Heart left ventricle (tissue), 13 donors: ENCODE results near the gene MUC2.

Experiments
- CTCF ChIP-seq, 12 donors: fragments of 200-600 bp; sonication (generic) in 4 of 12; IDR thresholded peaks; one replicate each; pipeline versions ENCODE4 v1.5.0 to v1.8.0; 2018 to 2022; ENCODE audit warnings: antibody characterized with exemption in 12 of 12, mild to moderate bottlenecking in 5 of 12
- POLR2A ChIP-seq, 2 donors: fragments of 450-650 bp; IDR thresholded peaks; one replicate each; pipeline ENCODE4 v1.6.1; 2017; ENCODE audit warnings: antibody characterized with exemption in 2 of 2, mild to moderate bottlenecking in 2 of 2, moderate library complexity in 2 of 2
- donor health status: ischemic (EF 13 %, LVEDD 7.1; RV severe dilation, severe dysfunction).
- donor health status: DM: no; HTN: yes; CAD: no.
- donor health status: DM: no; HTN: no; CAD: no.
- donor health status: ischemic (EF 25% LVEDD 6.9; RV normal size, moderate dysfunction).
- donor health status: ischemic (EF 25% LVEDD 5.7; RV mildly dilated, moderate dysfunction).
- donor health status: ischemic (EF 35%, LVEDD 5.7; RV mildly dilated, moderate dysfunction).
- donor health status: nonischemic (EF 11% LVEDD 7.7; RV severe dilation, severe dysfunction).
- donor health status: DM: yes; HTN: yes; CAD: no.
- donor health status: PGD.
- donor health status: ischemic (EF 29% LVEDD 5.4; RV normal size, mild dysfunction).
- donor health status: nonischemic (EF 23%, LVEDD 6.1; RV moderate dilation, normal function).

- no peak for TF ChIP-seq POLR2A (IDR thresholded peaks at IDR 0.05)
- TF ChIP-seq CTCF (IDR thresholded peaks at IDR 0.05), result no peak
Measured at GRCh38 chr11:1123970-1124369, 49.3 kb downstream of the MUC2 start.
